HepG2 (cell line): ENCODE results near the gene MTTP. TPM values are rescaled to one million over a fixed set of nuclear protein-coding genes. Genes with fewer than 3 reads are reported as not detected.
A peak's percentile ranks its signal among the peaks of the same experiment; 100 is the strongest.

Experiments used
- ATAC-seq: fragments of 200-7000 bp; cut with Tn5 transposase; 3 replicates; pipeline ENCODE4 v1.9.1; 2020; ENCODE audit warnings: mild to moderate bottlenecking, moderate library complexity
- BruUV-seq: library from RNA; stranded (reverse); fragments of 400-500 nt; replicated peaks from 2 replicates; lab custom pipeline; 2021; lab: Mats Ljungman, UMichigan
- CTCF ChIA-PET: fragments of 300-600 bp; formaldehyde crosslinking; extraction: SDS; loops from one replicate; lab custom pipeline; 2021; ENCODE audit warnings: low total read pairs, inconsistent platforms, low intra/inter-chr PET ratio; lab: Yijun Ruan, JAX
- POLR2A ChIA-PET: fragments of 350-600 bp; sonication (Branson Sonifier 250); formaldehyde crosslinking; loops from one replicate; lab custom pipeline; 2020; ENCODE audit warnings: antibody characterized with exemption, inconsistent platforms; lab: Yijun Ruan, JAX
- DNase-seq: peaks from one replicate; pipeline ENCODE4 v3.0.0-alpha.2; 2015; ENCODE audit warnings: low spot score
- FAIRE-seq: peaks from 3 replicates; lab custom pipeline; 2011; peaks lifted over from hg19 to GRCh38; lab: Jason Lieb, UNC
- H2AFZ ChIP-seq: one replicate; pipeline ENCODE4 v1.6.1; 2011; ENCODE audit warnings: low read length, inconsistent platforms
- H3K27ac ChIP-seq: fragments of 300-600 bp; 3 replicates; pipeline ENCODE4 v1.8.0; 2011; ENCODE audit warnings: mixed run types, mild to moderate bottlenecking, mixed read lengths, low read length, inconsistent platforms; ENCODE audit not compliant: insufficient read depth; ENCODE audit errors: extremely low read length
- H3K27me3 ChIP-seq, 2 experiments: fragments of 200-600 bp in 1 of 2; 2 replicates in 1 of 2; 3 replicates in 1 of 2; pipeline versions ENCODE4 v1.6.0 to v1.8.0; 2011; ENCODE audit warnings: low read length in 2 of 2, mild to moderate bottlenecking in 2 of 2, moderate library complexity in 2 of 2, inconsistent platforms in 1 of 2; ENCODE audit not compliant: insufficient read depth in 2 of 2, control insufficient read depth in 1 of 2
- H3K36me3 ChIP-seq, 2 experiments: fragments of 200-600 bp in 1 of 2; replicated peaks in 1 of 2; 2 replicates in 1 of 2; 3 replicates in 1 of 2; pipeline versions ENCODE4 v1.5.1 to v1.8.0; 2011; ENCODE audit warnings: low read length in 2 of 2, inconsistent platforms in 1 of 2; ENCODE audit not compliant: insufficient read depth in 2 of 2, control insufficient read depth in 1 of 2
- H3K4me1 ChIP-seq: 2 replicates; pipeline ENCODE4 v1.5.1; 2012; ENCODE audit warnings: low read length, inconsistent platforms; ENCODE audit not compliant: insufficient read depth
- H3K4me2 ChIP-seq: 2 replicates; pipeline ENCODE4 v1.6.0; 2011; ENCODE audit warnings: low read depth, low read length, inconsistent platforms
- H3K4me3 ChIP-seq, 3 experiments: fragments of 200-600 bp in 1 of 3; sonication (generic), shearing (Covaris generic) in 1 of 3; replicated peaks in 1 of 3; 2 replicates each; pipeline ENCODE4 v1.5.1; 2011 to 2016; ENCODE audit warnings: low read length in 3 of 3, inconsistent platforms in 2 of 3, low read depth in 2 of 3, mild to moderate bottlenecking in 2 of 3, control low read depth in 1 of 3, mixed read lengths in 1 of 3; ENCODE audit not compliant: insufficient read depth in 1 of 3
- H3K79me2 ChIP-seq: one replicate; pipeline ENCODE4 v1.6.1; 2011; ENCODE audit warnings: low read length, inconsistent platforms; ENCODE audit not compliant: insufficient read depth
- H3K9ac ChIP-seq: 2 replicates; pipeline ENCODE4 v1.6.0; 2011; ENCODE audit warnings: mild to moderate bottlenecking, low read depth, low read length, inconsistent platforms; ENCODE audit not compliant: insufficient read depth
- H3K9me3 ChIP-seq: 2 replicates; pipeline ENCODE4 v1.5.1; 2012; ENCODE audit warnings: mild to moderate bottlenecking, low read length
- H4K20me1 ChIP-seq: 2 replicates; pipeline ENCODE4 v1.6.0; 2011; ENCODE audit warnings: inconsistent platforms, mild to moderate bottlenecking, low read length, moderate library complexity; ENCODE audit not compliant: insufficient read depth
- ARHGAP35 ChIP-seq: sonication (generic); formaldehyde crosslinking; IDR thresholded peaks from 2 replicates; pipeline ENCODE4 v1.9.0; 2022; ENCODE audit warnings: mild to moderate bottlenecking, inconsistent platforms, moderate library complexity, missing genetic modification reagents, borderline replicate concordance
- ATRX ChIP-seq: sonication (generic); formaldehyde crosslinking; IDR thresholded peaks from 2 replicates; pipeline ENCODE4 v1.4.0; 2020; ENCODE audit warnings: missing genetic modification reagents, borderline replicate concordance
- HDAC1 ChIP-seq: sonication (generic); formaldehyde crosslinking; IDR thresholded peaks from 2 replicates; pipeline ENCODE4 v1.5.1; 2020; ENCODE audit warnings: mild to moderate bottlenecking, missing genetic modification reagents
- HMG20A ChIP-seq: IDR thresholded peaks from 2 replicates; pipeline ENCODE4 v1.6.1; 2016; ENCODE audit warnings: borderline replicate concordance
- HMG20B ChIP-seq: conservative IDR thresholded peaks from 2 replicates; pipeline ENCODE4 v1.6.1; 2016; ENCODE audit warnings: missing genetic modification reagents, missing compliant biosample characterization
- MIER2 ChIP-seq: IDR thresholded peaks from 2 replicates; pipeline ENCODE4 v1.6.1; 2016; ENCODE audit warnings: missing biosample characterization, missing genetic modification reagents
- NR1H2 ChIP-seq: sonication (generic); formaldehyde crosslinking; IDR thresholded peaks from 2 replicates; pipeline ENCODE4 v1.8.1; 2022; ENCODE audit warnings: low read depth, missing genetic modification reagents, borderline replicate concordance
- PHF8 ChIP-seq: sonication (generic); formaldehyde crosslinking; IDR thresholded peaks from 2 replicates; pipeline ENCODE4 v1.5.0; 2020; ENCODE audit warnings: missing genetic modification reagents
- RNF2 ChIP-seq: fragments of 450-650 bp; conservative IDR thresholded peaks from 2 replicates; pipeline ENCODE4 v1.6.1; 2016; ENCODE audit warnings: low read depth
- TEF ChIP-seq: sonication (generic); formaldehyde crosslinking; IDR thresholded peaks from 2 replicates; pipeline ENCODE4 v1.5.0; 2020; ENCODE audit warnings: missing genetic modification reagents
- TP53 ChIP-seq: sonication (generic); formaldehyde crosslinking; conservative IDR thresholded peaks from 2 replicates; pipeline ENCODE4 v1.4.0; 2020; ENCODE audit warnings: missing genetic modification reagents
- ZFAT ChIP-seq: sonication (generic); formaldehyde crosslinking; conservative IDR thresholded peaks from 2 replicates; pipeline ENCODE4 v1.8.1; 2023; ENCODE audit warnings: missing genetic modification reagents, inconsistent platforms
- ZIK1 ChIP-seq: sonication (generic); formaldehyde crosslinking; IDR thresholded peaks from 2 replicates; pipeline ENCODE4 v1.5.0; 2020; ENCODE audit warnings: mild to moderate bottlenecking, low read depth, missing genetic modification reagents, borderline replicate concordance
- ZNF329 ChIP-seq: sonication (generic); formaldehyde crosslinking; IDR thresholded peaks from 2 replicates; pipeline ENCODE4 v1.9.0; 2021; ENCODE audit warnings: low read depth, mild to moderate bottlenecking, missing genetic modification reagents
- ZNF354B ChIP-seq: sonication (generic); formaldehyde crosslinking; IDR thresholded peaks from 2 replicates; pipeline ENCODE4 v1.8.0; 2022; ENCODE audit warnings: mild to moderate bottlenecking, missing genetic modification reagents
- ZNF569 ChIP-seq: sonication (generic); formaldehyde crosslinking; IDR thresholded peaks from 2 replicates; pipeline ENCODE4 v1.5.0; 2020; ENCODE audit warnings: mild to moderate bottlenecking, missing genetic modification reagents, moderate library complexity, borderline replicate concordance
- ZNF704 ChIP-seq: sonication (generic); formaldehyde crosslinking; IDR thresholded peaks from 2 replicates; pipeline ENCODE4 v1.8.1; 2023; ENCODE audit warnings: mild to moderate bottlenecking, inconsistent platforms, moderate library complexity, missing genetic modification reagents, borderline replicate concordance
- ZNF766 ChIP-seq: sonication (generic); formaldehyde crosslinking; IDR thresholded peaks from 2 replicates; pipeline ENCODE4 v1.5.0; 2020; ENCODE audit warnings: missing genetic modification reagents, borderline replicate concordance
- ZSCAN31 ChIP-seq: sonication (generic); formaldehyde crosslinking; IDR thresholded peaks from 2 replicates; pipeline ENCODE4 v1.5.0; 2020; ENCODE audit warnings: low read depth, mild to moderate bottlenecking, missing genetic modification reagents
- WGBS: methylation state at CpG from one replicate; pipeline ENCODE4 v1.1.6; 2017; ENCODE audit warnings: low lambda C conversion rate; 5-methylcytosine and 5-hydroxymethylcytosine counted together
- in situ Hi-C: cut with HindIII; loops from 2 replicates; pipeline ENCODE4 v1.10.0; 2017; ENCODE audit warnings: low pct_unique_long_range_greater_than_20kb; ENCODE audit not compliant: extremely low pct_ligation_motif_present
- intact Hi-C: fragments of 100-400 bp; cut with micrococcal nuclease; formaldehyde crosslinking; loops from one replicate; pipeline ENCODE4 v1.10.0; 2022; ENCODE audit not compliant: unreplicated experiment
- polyA plus RNA-seq, 8 experiments: library from polyadenylated mRNA; depleted of rRNA in 3 of 8; stranded (reverse) in 7 of 8; unstranded in 1 of 8; fragments of >200 nt; fragmentation: Illumina TruSeq in 4 of 8; extraction: Trizol in 4 of 8; gene quantifications; 2 replicates each; pipeline versions ENCODE4 v1.2.1 to v1.2.3, GENCODE V29; 2011 to 2016; ENCODE audit warnings: low read depth in 4 of 8, missing spikeins in 1 of 8, mixed read lengths in 1 of 8; ENCODE audit not compliant: insufficient read depth in 1 of 8
- total RNA-seq, 5 experiments: library from RNA; depleted of rRNA; stranded (reverse); fragments of >200 nt; fragmentation: Illumina TruSeq; extraction: Trizol; gene quantifications; 2 replicates each; pipeline ENCODE4 v1.2.3, GENCODE V29; 2016; ENCODE audit warnings: low read depth in 1 of 5
- TF ChIP-seq, protein P1 (sequence below): sonication (generic); formaldehyde crosslinking; IDR thresholded peaks from 2 replicates; pipeline ENCODE4 v1.5.0; 2020; ENCODE audit warnings: missing genetic modification reagents, mild to moderate bottlenecking, borderline replicate concordance

The MTTP gene
- total and polyA plus RNA-seq, 2 of the 13 experiments (the other 11 are each of a cell fraction or from before 2014, with no cell fraction given), result 84.7 to 102 TPM

- ATAC-seq, result peak; percentile 27
- BruUV-seq, result no TSS peak
Measured at GRCh38 chr4:99651016-99651769, 76.6 kb downstream of the MTTP start.

More at GRCh38 chr4:99651016-99651769, 76.6 kb downstream of the MTTP start:
- TF ChIP-seq PHF8 (no peak), TEF (CRISPR knock-in tag) (no peak), TP53 (CRISPR knock-in tag) (no peak), MIER2 (no peak), ATRX (CRISPR knock-in tag) (no peak), ZSCAN31 (CRISPR knock-in tag) (no peak), ZFAT (no peak), ZNF354B (CRISPR knock-in tag) (no peak), ARHGAP35 (CRISPR knock-in tag) (no peak), HMG20B (CRISPR knock-in tag) (no peak), HMG20A (CRISPR knock-in tag) (no peak), HDAC1 (no peak), ZIK1 (CRISPR knock-in tag) (no peak), RNF2 (no peak), ZNF766 (CRISPR knock-in tag) (no peak), ZNF329 (CRISPR knock-in tag) (no peak), ZNF704 (CRISPR knock-in tag) (no peak), ZNF569 (CRISPR knock-in tag) (no peak), NR1H2 (CRISPR knock-in tag) (no peak)
- TF ChIP-seq, protein P1, sequence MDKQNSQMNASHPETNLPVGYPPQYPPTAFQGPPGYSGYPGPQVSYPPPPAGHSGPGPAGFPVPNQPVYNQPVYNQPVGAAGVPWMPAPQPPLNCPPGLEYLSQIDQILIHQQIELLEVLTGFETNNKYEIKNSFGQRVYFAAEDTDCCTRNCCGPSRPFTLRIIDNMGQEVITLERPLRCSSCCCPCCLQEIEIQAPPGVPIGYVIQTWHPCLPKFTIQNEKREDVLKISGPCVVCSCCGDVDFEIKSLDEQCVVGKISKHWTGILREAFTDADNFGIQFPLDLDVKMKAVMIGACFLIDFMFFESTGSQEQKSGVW (CRISPR knock-in tag), result no peak
- DNase-seq (no peak), FAIRE-seq (no peak)
- Histone ChIP-seq H3K4me2 (no peak overlapping the region), H3K4me3 (no peak overlapping the region), H3K27me3 (peaks cover 0 to 44% of the 10 kb centered on the region in 2 experiments; a peak in 3 of 5 replicates), H3K4me1 (no peaks in the 10 kb centered on the region), H3K36me3 (no peaks in the 10 kb centered on the region), H3K79me2 (no peaks in the 10 kb centered on the region), H3K9ac (no peak overlapping the region), H2AFZ (no peak overlapping the region), H3K27ac (no peak overlapping the region), H3K9me3 (no peaks in the 10 kb centered on the region), H4K20me1 (no peaks in the 10 kb centered on the region)
- CTCF ChIA-PET, result no interaction called here
- POLR2A ChIA-PET, result no interaction called here
- in situ Hi-C loops, result no loop called here
- intact Hi-C loops, result no loop called here
- 37% methylated on average over 11 of the region's 18 CpGs for WGBS
